SHP77 treated with DMSO at 0.1 percent for 48 hours (cell line): Measurements from ENCODE around the gene SNX20.

Experiments used
- DNase-seq: peaks from one replicate; lab custom pipeline; 2025; lab: John Stamatoyannopoulos, UW

The SNX20 gene

DNA sequence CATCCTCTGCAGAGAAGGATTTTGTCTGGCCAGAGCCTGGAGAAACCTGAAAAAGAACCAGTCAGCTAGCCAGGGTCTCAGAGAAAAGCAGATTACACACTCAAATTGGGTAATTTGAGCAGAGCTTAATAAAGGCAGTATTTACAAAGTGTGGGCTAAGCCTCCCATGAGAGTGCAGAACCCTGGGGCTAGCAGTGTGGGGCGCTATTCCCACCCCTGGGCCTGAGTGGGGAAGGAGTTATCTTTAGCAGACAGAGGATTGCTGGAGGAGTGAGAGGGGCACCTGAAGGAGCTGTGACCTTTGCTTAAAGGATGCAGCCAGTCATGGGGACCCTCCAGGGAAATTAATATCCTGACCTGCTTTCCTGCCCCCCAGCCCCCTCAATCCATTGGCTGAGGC is 46.2 kb downstream of the SNX20 start:
- DNase-seq: no peak

DNA sequence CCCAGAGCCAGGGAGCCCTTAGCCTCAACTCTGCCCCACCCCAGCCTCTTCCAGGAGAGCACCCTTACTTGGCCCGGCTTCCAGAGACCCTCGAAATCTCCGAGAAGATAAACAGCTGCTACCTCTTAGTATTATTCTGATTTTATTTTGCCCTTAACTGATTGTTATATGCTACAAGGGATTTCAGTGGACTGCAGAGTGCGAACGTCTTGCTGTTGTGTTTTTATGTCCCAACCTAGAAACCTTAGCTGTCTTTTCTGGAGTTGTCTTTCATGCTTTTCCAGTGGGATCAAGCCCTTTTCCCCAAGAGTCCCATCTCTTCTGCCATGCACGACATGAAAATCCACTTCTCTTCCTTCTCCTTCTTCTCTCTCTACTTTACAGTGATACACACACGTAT is 47.0 kb downstream of the SNX20 start:
- no peak for DNase-seq

DNA sequence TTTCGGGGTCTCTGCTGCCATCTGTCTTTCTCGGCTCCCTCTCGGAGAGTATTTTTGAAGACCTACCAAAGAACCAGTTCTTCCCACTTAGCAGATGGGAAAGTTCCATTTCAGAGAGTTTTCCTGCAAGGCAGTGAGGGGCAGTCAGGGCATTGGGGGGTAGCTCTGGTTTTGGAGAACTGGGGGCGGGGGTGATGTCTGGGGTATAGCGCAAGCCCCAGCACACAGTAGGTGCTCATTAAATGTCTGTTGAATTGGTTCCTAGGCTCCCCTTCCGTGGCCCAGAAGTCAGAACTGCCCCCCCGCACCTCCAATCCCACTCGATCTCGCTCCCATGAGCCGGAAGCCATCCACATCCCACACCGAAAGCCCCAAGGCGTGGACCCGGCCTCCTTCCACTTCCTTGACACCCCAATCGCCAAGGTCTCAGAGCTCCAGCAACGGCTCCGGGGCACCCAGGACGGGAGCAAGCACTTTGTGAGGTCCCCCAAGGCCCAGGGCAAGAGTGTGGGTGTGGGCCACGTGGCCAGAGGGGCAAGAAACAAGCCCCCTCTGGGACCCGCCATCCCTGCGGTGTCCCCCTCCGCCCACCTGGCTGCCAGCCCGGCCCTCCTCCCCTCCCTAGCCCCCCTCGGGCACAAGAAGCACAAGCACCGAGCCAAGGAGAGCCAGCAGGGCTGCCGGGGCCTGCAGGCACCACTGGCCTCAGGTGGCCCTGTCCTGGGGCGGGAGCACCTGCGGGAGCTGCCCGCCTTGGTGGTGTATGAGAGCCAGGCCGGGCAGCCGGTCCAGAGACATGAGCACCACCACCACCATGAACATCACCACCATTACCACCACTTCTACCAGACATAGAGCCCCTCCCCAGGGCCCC is 47.9 kb downstream of the SNX20 start:
- DNase-seq: no peak

DNA sequence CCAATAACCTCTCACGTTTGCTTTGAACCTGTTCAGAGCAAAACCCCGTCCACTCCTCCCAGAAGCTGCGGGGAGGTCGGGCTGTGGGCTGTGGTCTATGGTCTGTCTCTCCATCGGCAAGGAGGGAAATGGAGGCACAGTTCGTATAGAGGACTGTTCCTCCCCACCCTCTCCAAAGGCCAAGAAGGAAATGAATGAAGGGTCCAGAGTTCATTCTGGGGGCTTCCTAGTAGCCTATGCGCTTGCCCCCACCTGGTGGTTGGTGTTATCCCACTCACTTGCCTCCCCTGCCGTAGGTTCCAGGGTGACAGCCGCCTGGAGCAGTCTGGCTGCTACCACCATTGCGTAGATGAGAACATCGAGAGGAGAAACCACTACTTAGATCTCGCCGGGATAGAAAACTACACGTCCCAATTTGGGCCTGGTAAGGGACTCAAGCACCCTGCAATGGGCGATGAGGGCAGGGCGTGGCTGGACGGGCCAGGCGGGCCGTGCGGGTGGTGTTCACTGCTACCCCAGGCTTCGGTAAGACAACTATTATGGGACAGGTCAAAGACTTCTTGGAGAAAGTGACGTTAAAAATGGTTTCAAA is 49.0 kb downstream of the SNX20 start:
- no peak for DNase-seq

DNA sequence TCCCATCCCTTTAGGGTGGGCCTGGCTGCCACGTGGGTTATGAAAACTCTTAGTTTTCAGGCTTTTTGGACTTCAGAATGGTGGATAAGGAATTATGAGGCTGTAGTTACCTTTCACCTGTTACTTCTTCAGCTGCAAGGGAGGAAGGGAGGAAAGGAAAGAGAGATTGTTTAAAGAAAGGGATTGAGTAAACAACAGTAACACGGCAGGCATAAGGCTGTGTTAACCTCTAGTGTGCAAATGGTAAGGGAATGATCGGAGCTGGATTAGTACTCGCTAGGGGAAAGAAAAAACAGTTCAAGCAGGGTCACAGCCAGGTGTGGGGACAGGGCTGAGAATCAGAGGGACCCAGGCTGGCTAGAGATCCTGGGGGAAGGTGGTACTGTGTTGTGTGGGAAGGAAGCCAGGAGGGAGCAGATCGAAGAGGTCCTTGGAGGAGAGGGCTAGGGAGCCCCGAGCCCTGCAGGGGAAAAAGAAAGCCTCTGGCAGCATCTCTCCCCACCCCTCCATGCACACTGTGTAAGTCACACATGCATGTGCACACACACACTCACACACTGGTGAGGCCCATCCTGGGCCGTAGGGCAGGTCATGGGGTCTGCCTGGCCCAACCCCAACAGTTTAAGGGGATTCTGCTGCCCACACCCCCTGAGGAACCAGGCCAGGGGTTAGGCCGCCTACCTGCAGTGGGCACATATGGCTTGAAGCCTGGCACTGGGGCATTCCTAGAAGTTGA is 49.7 kb downstream of the SNX20 start:
- DNase-seq: no peak

DNA sequence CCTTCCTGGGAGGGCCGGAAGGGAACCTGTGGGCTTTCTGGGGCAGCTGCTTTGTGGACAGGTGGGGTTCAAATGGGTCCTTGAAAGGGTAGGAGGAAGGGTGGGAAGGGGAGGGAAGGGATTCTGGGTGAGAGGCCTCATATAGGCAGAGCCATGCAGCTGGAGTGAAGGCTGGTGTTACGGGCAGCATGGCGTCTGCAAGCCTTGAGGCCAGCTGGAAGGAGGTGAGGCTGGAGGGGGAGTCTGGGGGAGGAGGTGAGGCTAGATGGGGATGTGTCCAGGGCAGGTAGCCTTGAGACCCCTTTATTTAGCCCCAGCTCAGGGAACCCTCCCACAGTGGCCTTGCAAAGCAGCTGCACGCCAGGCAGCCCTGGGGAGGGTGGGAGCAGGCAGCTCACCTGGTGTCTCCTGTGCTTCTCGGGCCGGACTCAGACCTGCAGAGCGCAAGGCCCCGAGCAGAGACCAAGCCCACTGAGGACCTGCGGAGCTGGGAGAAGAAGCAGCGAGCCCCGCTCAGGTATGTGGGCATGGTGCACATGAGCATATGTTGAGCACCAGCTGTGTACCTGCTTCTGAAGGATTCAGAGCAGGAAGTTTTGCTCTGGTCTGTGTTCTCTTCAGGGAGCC is 50.6 kb downstream of the SNX20 start:
- no peak for DNase-seq

DNA sequence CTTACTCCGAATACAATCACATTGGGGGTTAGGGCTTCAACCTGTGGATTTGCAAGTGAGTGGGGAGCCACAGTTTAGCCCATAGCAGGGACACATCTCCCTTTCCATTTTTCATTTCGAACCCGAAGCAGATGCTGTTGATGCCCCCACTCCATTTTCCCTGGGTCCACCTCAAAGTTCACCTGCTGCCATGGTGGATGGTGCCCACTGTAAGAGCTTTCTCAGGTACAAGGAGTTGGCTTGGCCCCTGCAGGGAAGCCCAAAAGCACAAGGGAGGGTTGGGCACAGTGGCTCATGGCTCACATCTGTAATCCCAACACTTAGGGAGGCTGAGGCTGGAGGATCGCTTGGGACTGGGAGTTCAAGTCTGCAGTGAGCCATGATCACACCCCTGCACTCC is 51.8 kb downstream of the SNX20 start:
- DNase-seq: no peak

DNA sequence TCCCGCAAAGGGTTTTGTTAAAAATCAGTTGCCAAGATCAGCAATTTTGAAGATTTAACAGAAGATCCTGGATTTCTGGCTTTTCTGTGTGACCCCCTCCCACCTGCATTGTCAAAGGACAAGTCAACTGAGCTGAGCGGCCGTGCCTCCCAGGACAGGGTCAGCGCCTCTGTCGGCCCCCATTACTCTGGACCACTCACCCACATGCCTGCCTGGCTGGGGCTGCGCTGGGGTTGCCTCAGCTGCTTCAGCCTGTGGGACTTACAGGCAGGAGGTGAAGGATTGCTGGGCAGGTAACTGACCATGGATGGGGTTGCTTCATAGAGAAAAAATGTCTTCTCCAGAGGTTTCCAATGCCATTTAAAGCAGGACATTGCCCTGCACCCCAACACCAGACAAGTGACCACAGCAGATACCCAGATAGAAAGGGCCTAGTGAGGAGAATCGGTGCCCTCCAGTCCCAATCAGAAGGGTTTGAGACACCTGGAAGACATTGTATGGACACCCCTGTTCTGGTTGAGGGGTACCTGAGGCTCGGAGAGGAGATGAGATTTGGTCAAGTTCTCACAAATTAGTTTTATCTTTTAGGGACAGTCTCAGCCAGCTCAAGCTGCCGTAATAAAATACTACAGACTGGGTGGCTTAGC is 52.8 kb downstream of the SNX20 start:
- no peak for DNase-seq

DNA sequence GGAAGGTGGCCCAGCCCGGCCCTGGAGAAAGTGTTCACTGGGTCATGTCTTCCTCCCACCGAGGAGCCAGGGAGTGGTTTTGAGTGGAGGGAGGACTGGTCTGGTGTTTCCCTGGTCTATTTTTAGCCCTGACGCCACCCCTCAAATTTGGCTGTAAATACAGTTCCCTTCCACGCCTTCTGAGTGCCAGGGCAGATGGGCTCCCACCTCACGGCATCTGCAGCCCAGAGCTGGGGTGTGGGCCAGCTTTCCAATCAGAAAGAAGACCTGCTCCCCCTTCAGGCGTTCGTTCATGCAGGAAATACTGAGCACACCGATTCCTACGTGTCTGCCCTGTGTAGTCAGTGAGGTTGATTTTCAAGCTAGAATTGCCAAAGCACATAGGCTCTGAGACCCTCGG is 53.7 kb downstream of the SNX20 start:
- no peak for DNase-seq

DNA sequence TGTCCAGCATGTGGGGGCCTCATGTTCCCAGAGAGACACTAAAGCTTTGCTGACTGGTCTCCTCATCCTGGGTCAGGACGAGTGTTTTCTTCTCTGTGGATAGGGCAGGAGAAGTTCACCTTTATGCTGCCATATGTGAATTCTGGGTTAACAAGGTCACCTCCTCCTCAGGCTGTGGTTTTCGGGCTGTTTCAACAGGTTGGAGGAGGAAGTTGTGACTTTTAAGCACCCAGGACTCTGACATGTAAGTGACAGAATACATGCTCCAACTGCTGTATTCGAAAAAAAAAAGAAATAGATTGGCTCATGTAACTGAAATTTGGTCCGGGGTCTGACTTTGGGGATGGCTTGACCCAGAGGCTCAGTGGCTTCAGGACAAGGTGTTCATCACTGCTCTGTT is 54.2 kb downstream of the SNX20 start:
- DNase-seq: no peak

DNA sequence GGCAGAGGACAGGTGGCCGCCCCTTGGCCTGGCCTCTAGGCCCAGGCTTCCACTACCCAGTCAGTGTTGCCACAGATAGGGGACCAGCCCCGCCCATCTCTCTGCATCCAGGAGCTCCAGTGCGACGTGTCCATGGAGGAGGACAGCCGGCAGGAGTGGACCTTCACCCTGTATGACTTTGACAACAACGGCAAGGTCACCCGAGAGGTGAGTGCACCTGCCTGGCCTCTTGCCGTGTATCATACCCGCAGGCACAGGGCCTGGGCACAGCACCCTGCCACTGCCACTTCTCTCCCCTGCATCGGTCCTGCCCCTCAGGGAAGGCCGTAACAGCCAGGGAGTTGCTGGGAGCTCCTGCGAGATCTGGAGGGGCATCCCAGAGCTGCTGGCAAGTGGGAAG is 55.7 kb downstream of the SNX20 start:
- no peak for DNase-seq

DNA sequence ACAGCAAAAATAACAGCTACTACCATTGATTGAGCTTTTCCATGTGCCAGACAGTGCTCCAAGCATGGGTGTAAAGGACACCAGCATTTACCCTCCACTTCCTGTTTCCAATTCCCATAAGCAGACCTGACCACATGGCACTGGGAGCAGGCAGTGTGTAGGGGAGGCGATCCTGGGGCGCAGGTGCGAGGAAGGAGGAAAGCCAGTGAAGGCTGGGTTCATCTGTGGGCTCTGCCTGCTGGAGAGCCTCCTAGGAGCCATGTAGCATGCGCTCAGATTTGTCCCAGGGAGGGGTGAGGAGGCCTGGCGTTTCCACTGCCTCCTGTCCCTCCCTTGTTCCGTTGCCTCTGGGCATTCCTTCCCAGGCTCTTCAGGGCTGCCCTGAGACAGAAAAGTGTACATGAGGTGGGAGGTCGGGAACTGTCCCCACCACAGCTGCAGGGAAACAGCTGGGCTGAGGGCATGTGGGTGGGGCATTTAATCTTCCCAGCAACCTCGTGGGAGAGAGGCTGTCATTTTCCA is 56.6 kb downstream of the SNX20 start:
- no peak for DNase-seq

DNA sequence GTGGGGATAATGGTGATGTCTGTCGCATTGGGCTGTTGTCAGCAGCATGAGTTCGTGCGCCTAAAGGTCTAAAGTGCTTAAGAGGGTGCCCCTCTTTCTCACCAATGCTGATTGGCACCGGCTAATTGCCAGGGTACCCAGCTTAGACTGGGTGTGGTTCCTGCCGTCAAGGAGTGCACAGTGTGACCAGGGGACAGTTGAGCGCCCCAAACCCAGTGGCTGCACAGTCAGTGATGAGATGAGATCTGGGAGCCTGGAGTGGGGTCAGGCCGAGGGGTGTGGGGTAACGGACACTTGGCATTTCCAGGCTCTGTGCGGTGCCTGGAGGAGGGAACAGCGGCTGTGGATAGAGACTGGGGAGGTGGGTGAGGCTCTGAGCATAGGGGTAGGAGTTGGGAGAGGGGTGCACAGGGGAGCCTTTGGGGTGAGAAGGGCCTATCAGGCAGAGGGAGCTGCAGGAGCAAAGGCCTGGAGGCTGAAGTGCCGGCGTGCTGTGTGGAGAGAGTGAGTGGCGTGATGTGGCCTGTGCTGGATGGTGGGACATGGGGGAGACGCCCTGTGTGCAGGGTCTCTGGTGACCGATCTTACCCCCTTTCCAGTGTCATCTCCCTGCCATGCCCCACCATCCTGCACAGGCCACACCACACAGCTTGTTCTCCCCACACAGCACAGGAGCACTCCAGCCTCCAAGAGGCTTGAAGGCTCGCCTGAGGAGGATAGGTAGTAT is 58.3 kb downstream of the SNX20 start:
- no peak for DNase-seq

DNA sequence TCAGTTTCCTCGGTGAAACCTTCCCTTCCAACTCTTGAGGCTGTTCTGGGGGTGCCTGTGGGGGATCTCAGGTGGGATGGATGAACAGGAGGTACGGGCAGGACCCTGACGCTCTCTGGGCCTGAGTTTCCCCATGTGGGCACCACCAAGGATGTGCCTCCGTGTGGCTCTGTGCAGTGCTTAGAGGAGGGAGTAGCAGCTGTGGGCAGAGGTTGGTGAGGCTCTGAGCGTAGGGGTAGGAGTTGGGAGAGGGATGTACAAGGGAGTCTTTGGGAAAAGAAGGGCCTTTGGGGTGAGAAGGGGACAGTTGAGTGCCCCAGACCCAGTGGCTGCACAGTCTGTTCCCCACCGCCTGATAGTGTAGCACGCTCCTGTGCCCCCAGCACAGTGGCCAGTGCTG is 59.1 kb downstream of the SNX20 start:
- no peak for DNase-seq
